HCT116 (cell line): Measurements from ENCODE around the gene ZNF536. TPM values are rescaled to one million over a fixed set of nuclear protein-coding genes. Genes with fewer than 3 reads are reported as not detected.

Experiments
- ATAC-seq: fragments of 200-7000 bp; cut with Tn5 transposase; 2 replicates; pipeline ENCODE4 v1.9.1; 2020; ENCODE audit warnings: mild to moderate bottlenecking, moderate library complexity
- BruUV-seq: library from RNA; stranded (reverse); fragments of 400-500 nt; replicated peaks from 2 replicates; lab custom pipeline; 2021; lab: Mats Ljungman, UMichigan
- CTCF ChIA-PET: fragments of 300-600 bp; sonication (Branson Sonifier 250); formaldehyde crosslinking; loops from one replicate; lab custom pipeline; 2021; ENCODE audit warnings: antibody characterized with exemption; lab: Charles Lee
- POLR2A ChIA-PET: fragments of 300-600, 350-600 bp; sonication (Branson Sonifier 250); formaldehyde crosslinking; loops from one replicate; lab custom pipeline; 2021; ENCODE audit warnings: antibody characterized with exemption; lab: Charles Lee
- RAD21 ChIA-PET, 2 experiments: fragments of 300-600 bp; sonication (Branson Sonifier 250); formaldehyde crosslinking; loops; one replicate each; lab custom pipeline; 2023; ENCODE audit warnings: low total read pairs in 2 of 2; ENCODE audit not compliant: uncharacterized antibody in 2 of 2, unreplicated experiment in 2 of 2, low non-redundant PET in 1 of 2; lab: Charles Lee
- DNase-seq: peaks from one replicate; pipeline ENCODE4 v3.0.0-alpha.2; 2010; ENCODE audit warnings: low read depth, low spot score
- H2AFZ ChIP-seq: fragments of 200-600 bp; shearing (Covaris generic), sonication (generic); 2 replicates; pipeline ENCODE4 v1.6.1; 2017; ENCODE audit warnings: low read depth, mixed run types, mixed read lengths, antibody characterized with exemption, low read length; ENCODE audit not compliant: poor library complexity, severe bottlenecking
- H3K27ac ChIP-seq: 2 replicates; pipeline ENCODE4 v1.5.1; 2012; ENCODE audit warnings: low read depth, low read length
- H3K27me3 ChIP-seq: fragments of 200-600 bp; sonication (generic); 2 replicates; pipeline ENCODE4 v1.6.1; 2016; ENCODE audit warnings: mixed run types, low read length, mixed read lengths; ENCODE audit not compliant: insufficient read depth
- H3K36me3 ChIP-seq, 2 experiments: fragments of 200-500 bp in 1 of 2; fragments of 200-600 bp in 1 of 2; sonication (Bioruptor generic) in 1 of 2; sonication (generic) in 1 of 2; 2 replicates each; pipeline versions ENCODE4 v1.5.1 to v1.6.1; 2014 to 2016; ENCODE audit warnings: low read length in 2 of 2, inconsistent platforms in 1 of 2, mixed read lengths in 1 of 2, mixed run types in 1 of 2; ENCODE audit not compliant: insufficient read depth in 2 of 2, control insufficient read depth in 1 of 2
- H3K4me1 ChIP-seq, 2 experiments: fragments of 200-600 bp in 1 of 2; sonication (generic) in 1 of 2; 2 replicates each; pipeline versions ENCODE4 v1.5.1 to v1.6.1; 2012 to 2017; ENCODE audit warnings: low read length in 2 of 2, inconsistent platforms in 1 of 2, mild to moderate bottlenecking in 1 of 2, mixed read lengths in 1 of 2, mixed run types in 1 of 2, moderate library complexity in 1 of 2; ENCODE audit not compliant: insufficient read depth in 2 of 2, control insufficient read depth in 1 of 2
- H3K4me2 ChIP-seq: fragments of 200-600 bp; sonication (generic); 2 replicates; pipeline ENCODE4 v1.6.1; 2017; ENCODE audit warnings: mixed run types, low read length, mixed read lengths
- H3K4me3 ChIP-seq, 2 experiments: fragments of 200-600 bp in 1 of 2; sonication (generic) in 1 of 2; replicated peaks in 1 of 2; 2 replicates each; pipeline ENCODE4 v1.5.1; 2011 to 2016; ENCODE audit warnings: low read length in 2 of 2, control low read depth in 1 of 2, low read depth in 1 of 2, mild to moderate bottlenecking in 1 of 2, mixed read lengths in 1 of 2, mixed run types in 1 of 2
- H3K79me2 ChIP-seq: fragments of 200-600 bp; sonication (generic); 2 replicates; pipeline ENCODE4 v1.6.1; 2017; ENCODE audit warnings: mild to moderate bottlenecking, mixed run types, low read length, moderate library complexity, mixed read lengths; ENCODE audit not compliant: insufficient read depth
- H3K9ac ChIP-seq: fragments of 200-600 bp; sonication (generic); 2 replicates; pipeline ENCODE4 v1.6.1; 2016; ENCODE audit warnings: low read length, mixed read lengths
- H3K9me2 ChIP-seq: fragments of 200-600 bp; sonication (generic), shearing (Covaris generic); 2 replicates; pipeline ENCODE4 v1.6.1; 2017; ENCODE audit warnings: mixed run types, mild to moderate bottlenecking, moderate library complexity; ENCODE audit not compliant: insufficient read depth
- H3K9me3 ChIP-seq, 2 experiments: fragments of 200-500 bp in 1 of 2; fragments of 200-600 bp in 1 of 2; sonication (Bioruptor generic) in 1 of 2; sonication (generic) in 1 of 2; 2 replicates each; pipeline ENCODE4 v1.6.1; 2014 to 2017; ENCODE audit warnings: low read length in 2 of 2, mixed read lengths in 2 of 2, inconsistent platforms in 1 of 2, low read depth in 1 of 2, mild to moderate bottlenecking in 1 of 2, mixed run types in 1 of 2, moderate library complexity in 1 of 2; ENCODE audit not compliant: control insufficient read depth in 1 of 2, insufficient read depth in 1 of 2
- H4K20me1 ChIP-seq: fragments of 200-600 bp; sonication (generic), shearing (Covaris generic); 2 replicates; pipeline ENCODE4 v1.6.1; 2017; ENCODE audit warnings: mixed run types, mild to moderate bottlenecking, moderate library complexity; ENCODE audit not compliant: insufficient read depth
- ATF3 ChIP-seq: IDR thresholded peaks from 2 replicates; pipeline ENCODE4 v1.6.1; 2012
- CEBPB ChIP-seq: IDR thresholded peaks from 2 replicates; pipeline ENCODE4 v1.6.1; 2012; ENCODE audit warnings: low read depth
- EGR1 ChIP-seq: IDR thresholded peaks from 2 replicates; pipeline ENCODE4 v1.6.1; 2012; ENCODE audit warnings: low read depth
- ELF1 ChIP-seq: IDR thresholded peaks from 2 replicates; pipeline ENCODE4 v1.6.1; 2012; ENCODE audit warnings: low read depth, borderline replicate concordance
- JUND ChIP-seq: IDR thresholded peaks from 2 replicates; pipeline ENCODE4 v1.6.1; 2012
- POLR2A ChIP-seq: IDR thresholded peaks from 2 replicates; pipeline ENCODE4 v1.7.0; 2011; ENCODE audit warnings: borderline replicate concordance; ENCODE audit not compliant: insufficient read depth, insufficient read length; ENCODE audit errors: extremely low read depth
- SIN3A ChIP-seq: IDR thresholded peaks from 2 replicates; pipeline ENCODE4 v1.6.1; 2012; ENCODE audit warnings: low read depth
- SP1 ChIP-seq: IDR thresholded peaks from 2 replicates; pipeline ENCODE4 v1.6.1; 2012; ENCODE audit warnings: low read depth
- TCF7L2 ChIP-seq: IDR thresholded peaks from 2 replicates; pipeline ENCODE4 v1.7.0; 2011; ENCODE audit warnings: borderline replicate concordance, inconsistent platforms; ENCODE audit not compliant: insufficient read depth, insufficient read length; ENCODE audit errors: extremely low read depth
- ZBTB33 ChIP-seq: IDR thresholded peaks from 2 replicates; pipeline ENCODE4 v1.6.1; 2011; ENCODE audit warnings: mild to moderate bottlenecking, low read length, moderate library complexity; ENCODE audit not compliant: insufficient replicate concordance; ENCODE audit errors: extremely low read depth
- ZNF274 ChIP-seq: fragments of 200-500 bp; sonication (Bioruptor generic); IDR thresholded peaks from 2 replicates; pipeline ENCODE4 v1.6.1; 2014; ENCODE audit warnings: mild to moderate bottlenecking, low read depth, low read length, inconsistent platforms
- intact Hi-C: fragments of 100-400 bp; cut with micrococcal nuclease; formaldehyde crosslinking; loops from 2 replicates; pipeline ENCODE4 v1.10.0; 2022
- total RNA-seq: library from RNA; stranded (reverse); gene quantifications from one replicate; pipeline ENCODE4 v1.2.1, GENCODE V29; 2021; ENCODE audit not compliant: unreplicated experiment

The ZNF536 gene
- total RNA-seq, 1 experiment from 2014 or later: not detected

- Histone ChIP-seq H3K9me3 (no peaks in the 10 kb centered on the region), H3K79me2 (no peaks in the 10 kb centered on the region), H3K27ac (no peak overlapping the region), H3K4me3 (no peak overlapping the region), H3K9ac (no peak overlapping the region), H3K9me2 (no peaks in the 10 kb centered on the region), H3K27me3 (peaks cover 28% of the 10 kb centered on the region), H3K36me3 (no peaks in the 10 kb centered on the region), H3K4me2 (no peak overlapping the region), H2AFZ (no peak overlapping the region)
- no TSS peak for BruUV-seq
- ChIA-PET POLR2A (no interaction called here), CTCF (no interaction called here)
- no peak for DNase-seq
- intact Hi-C loops: no loop called here
- TF ChIP-seq ATF3: no peak
- TF ChIP-seq, all 23 proteins: peak for 0
- no peaks in the 10 kb centered on the region for H3K4me1 ChIP-seq
- ATAC-seq: no peak
- H4K20me1 ChIP-seq: no peaks in the 10 kb centered on the region
- RAD21 ChIA-PET: no interaction called here
Measured at GRCh38 chr19:30447553-30447870, 75.3 kb downstream of the ZNF536 start.

- no TSS peak for BruUV-seq
- intact Hi-C loops: no loop called here
- Histone ChIP-seq H3K27me3 (peaks cover 36% of the 10 kb centered on the region), H3K36me3 (no peaks in the 10 kb centered on the region), H4K20me1 (no peaks in the 10 kb centered on the region), H2AFZ (no peak overlapping the region), H3K9me3 (no peaks in the 10 kb centered on the region), H3K79me2 (no peaks in the 10 kb centered on the region), H3K4me2 (no peak overlapping the region), H3K9me2 (no peaks in the 10 kb centered on the region), H3K9ac (no peak overlapping the region), H3K4me1 (no peaks in the 10 kb centered on the region), H3K4me3 (no peak overlapping the region), H3K27ac (no peak overlapping the region)
- no peak for ATAC-seq
- POLR2A ChIA-PET: no interaction called here
- no peak for DNase-seq
- CTCF ChIA-PET: no interaction called here
- RAD21 ChIA-PET: no interaction called here
- no peak for TF ChIP-seq ATF3
- no peak for TF ChIP-seq ZBTB33
- no peak for TF ChIP-seq POLR2A
- TF ChIP-seq ZNF274: no peak
- TF ChIP-seq CEBPB: no peak
- no peak for TF ChIP-seq TCF7L2
- no peak for TF ChIP-seq ELF1
- TF ChIP-seq SIN3A: no peak
- TF ChIP-seq SP1: no peak
- TF ChIP-seq JUND: no peak
- TF ChIP-seq EGR1: no peak
Measured at GRCh38 chr19:30448386-30449077, 76.3 kb downstream of the ZNF536 start.
